ENCODE results near the gene TOX2.

TOX2 gene

GRCh38 chr20:44117296-44118184, 202.9 kb downstream of the TOX2 start:
- DNase-seq (ENCODE audit: low read depth in 2 of 3, low spot score in 1 of 3): no peak

DNA sequence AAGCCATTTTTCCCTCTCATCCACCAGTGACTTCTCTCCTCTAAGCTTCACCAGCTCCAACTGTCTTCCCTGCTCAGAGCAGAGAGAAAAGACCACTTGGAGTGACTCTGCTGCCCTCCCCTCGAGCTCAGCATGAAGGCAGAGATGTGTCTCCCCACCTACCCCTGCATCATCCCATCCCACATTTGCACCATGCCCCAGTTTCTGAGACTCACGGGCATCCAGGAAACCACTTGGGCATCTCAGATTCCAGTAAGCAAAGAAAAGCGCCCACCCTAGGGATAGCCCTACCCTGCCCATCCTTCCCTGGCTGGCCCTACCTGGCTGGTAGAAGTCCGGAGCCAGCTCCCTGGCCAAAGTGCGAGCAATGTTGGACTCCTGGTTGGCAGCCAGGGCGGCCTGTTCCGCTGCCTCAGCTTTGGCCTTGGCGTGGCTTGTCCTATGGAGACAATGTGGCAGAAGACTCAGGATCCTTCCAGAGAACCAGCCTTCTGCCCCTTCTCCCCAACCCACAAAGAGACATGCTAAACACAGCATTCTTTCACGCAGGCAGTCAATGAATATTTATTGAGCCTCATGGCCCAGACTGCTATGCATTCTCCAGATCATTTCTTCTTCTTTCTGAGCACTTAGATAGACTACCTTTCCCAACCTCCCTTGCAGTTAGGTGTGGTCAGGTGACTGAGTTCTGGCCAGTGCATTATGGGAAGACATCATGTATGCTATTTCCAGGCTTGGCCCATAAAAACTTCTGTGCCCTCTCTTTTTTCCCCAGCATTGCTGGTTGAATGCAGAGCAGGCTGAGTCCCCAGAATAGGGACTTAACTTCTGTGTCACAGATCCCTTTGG, 203.8 kb downstream of the TOX2 start:
- no peak for DNase-seq (ENCODE audit: low read depth in 2 of 3, low spot score in 1 of 3)

Measured in stimulated activated CD4-positive, alpha-beta T cell treated with anti-CD3 and anti-CD28 coated beads, Interleukin-12 subunit alpha, Interleukin-12 subunit beta, amount 100 ng/mL, for 48 hours (primary cell).